Prostate gland (tissue), 2 donors: ENCODE measurements around the gene POC5.

Experiments used
- CTCF ChIP-seq, 4 experiments: fragments of 200-600 bp in 2 of 4; fragments of 450-650 bp in 2 of 4; sonication (generic) in 2 of 4; IDR thresholded peaks; 1 replicate in 3 of 4; 2 replicates in 1 of 4; pipeline ENCODE4 v1.5.1; 2016 to 2019; ENCODE audit warnings: antibody characterized with exemption in 4 of 4, mild to moderate bottlenecking in 2 of 4, moderate library complexity in 2 of 4
- POLR2AphosphoS5 ChIP-seq: sonication (generic); formaldehyde crosslinking; IDR thresholded peaks from one replicate; pipeline ENCODE4 v1.6.1; 2017; ENCODE audit warnings: antibody characterized with exemption

GRCh38 chr5:75678155-75678554 lies 39.1 kb downstream of the POC5 start:
- TF ChIP-seq CTCF (IDR thresholded peaks at IDR 0.05) = no peak
- no peak for TF ChIP-seq POLR2AphosphoS5
